Ectodermal cell (in vitro differentiated cells): ENCODE measurements around the gene JMJD1C.

Experiments
- H3K27ac ChIP-seq: 2 replicates; pipeline ENCODE4 v1.7.0; 2013; ENCODE audit warnings: mild to moderate bottlenecking, low read depth, low read length; ENCODE audit not compliant: insufficient read depth, poor library complexity, severe bottlenecking
- H3K27me3 ChIP-seq: 2 replicates; pipeline ENCODE4 v1.7.0; 2013; ENCODE audit warnings: mild to moderate bottlenecking, low read length; ENCODE audit not compliant: insufficient read depth, control insufficient read depth, poor library complexity, severe bottlenecking
- H3K36me3 ChIP-seq: one replicate; pipeline ENCODE4 v1.7.0; 2013; ENCODE audit warnings: low read length; ENCODE audit not compliant: control insufficient read depth, insufficient read depth
- H3K4me1 ChIP-seq: one replicate; pipeline ENCODE4 v1.7.0; 2013; ENCODE audit warnings: low read length; ENCODE audit not compliant: control insufficient read depth, insufficient read depth
- H3K4me3 ChIP-seq: 2 replicates; pipeline ENCODE4 v1.7.0; 2013; ENCODE audit warnings: low read depth, low read length, control low read depth; ENCODE audit not compliant: insufficient read depth
- H3K9me3 ChIP-seq: 2 replicates; pipeline ENCODE4 v1.7.0; 2013; ENCODE audit warnings: mild to moderate bottlenecking, low read length, moderate library complexity; ENCODE audit not compliant: control insufficient read depth
- WGBS, 2 experiments: methylation state at CpG; one replicate each; pipeline ENCODE4 v1.1.7; 2013; ENCODE audit warnings: missing lambda C conversion rate in 2 of 2; 5-methylcytosine and 5-hydroxymethylcytosine counted together

JMJD1C gene

DNA sequence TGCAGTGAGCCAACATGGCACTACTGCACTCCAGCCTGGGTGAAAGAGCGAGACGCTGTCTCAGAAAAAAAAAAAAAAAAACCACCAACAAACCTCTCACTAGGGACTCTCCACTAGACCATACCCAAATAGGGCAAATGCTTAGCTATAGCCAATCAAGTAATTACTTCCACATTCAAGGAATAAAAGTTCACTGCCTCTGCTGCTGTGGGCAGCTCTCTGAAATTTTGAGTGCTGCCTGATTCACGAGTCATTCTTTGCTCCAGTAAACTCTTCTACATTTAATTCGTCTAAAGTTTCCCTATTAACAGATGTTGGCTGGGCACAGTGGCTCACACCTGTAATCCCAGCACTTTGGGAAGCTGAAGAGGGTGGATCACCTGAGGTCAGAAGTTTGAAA, 337.3 kb downstream of the JMJD1C start:
- WGBS, 2 experiments: 82 to 90% methylated on average over 4 of the region's 4 CpGs
- Histone ChIP-seq H3K4me1 (no peaks in the 10 kb centered on the region), H3K9me3 (no peaks in the 10 kb centered on the region), H3K4me3 (no peak overlapping the region), H3K36me3 (no peaks in the 10 kb centered on the region), H3K27me3 (no peaks in the 10 kb centered on the region), H3K27ac (no peak overlapping the region)

DNA sequence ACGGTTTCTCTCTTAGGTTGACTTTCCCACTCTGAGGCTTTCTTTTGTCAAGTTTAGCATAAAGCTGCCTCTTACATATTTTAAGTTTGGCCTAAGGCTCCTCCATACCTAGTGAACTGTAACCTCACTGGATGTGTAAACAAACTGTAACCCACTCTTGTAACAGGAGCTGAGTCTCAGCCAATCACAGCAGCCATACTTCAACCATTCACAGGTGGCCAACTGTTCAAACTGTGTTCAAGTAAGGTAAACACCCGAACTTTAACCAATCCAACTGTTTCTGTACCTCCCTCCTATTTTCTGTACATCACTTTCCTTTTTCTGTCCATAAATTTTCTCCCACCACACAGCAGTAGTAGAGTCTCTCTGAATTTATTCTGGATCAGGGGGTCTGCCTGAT, 340.3 kb downstream of the JMJD1C start:
- H3K9me3 ChIP-seq: no peaks in the 10 kb centered on the region
- H3K27ac ChIP-seq: no peak overlapping the region
- no peaks in the 10 kb centered on the region for H3K36me3 ChIP-seq
- no peaks in the 10 kb centered on the region for H3K4me1 ChIP-seq
- WGBS, 2 experiments: 84 to 86% methylated on average over 2 of the region's 2 CpGs
- no peak overlapping the region for H3K4me3 ChIP-seq
- no peaks in the 10 kb centered on the region for H3K27me3 ChIP-seq

DNA sequence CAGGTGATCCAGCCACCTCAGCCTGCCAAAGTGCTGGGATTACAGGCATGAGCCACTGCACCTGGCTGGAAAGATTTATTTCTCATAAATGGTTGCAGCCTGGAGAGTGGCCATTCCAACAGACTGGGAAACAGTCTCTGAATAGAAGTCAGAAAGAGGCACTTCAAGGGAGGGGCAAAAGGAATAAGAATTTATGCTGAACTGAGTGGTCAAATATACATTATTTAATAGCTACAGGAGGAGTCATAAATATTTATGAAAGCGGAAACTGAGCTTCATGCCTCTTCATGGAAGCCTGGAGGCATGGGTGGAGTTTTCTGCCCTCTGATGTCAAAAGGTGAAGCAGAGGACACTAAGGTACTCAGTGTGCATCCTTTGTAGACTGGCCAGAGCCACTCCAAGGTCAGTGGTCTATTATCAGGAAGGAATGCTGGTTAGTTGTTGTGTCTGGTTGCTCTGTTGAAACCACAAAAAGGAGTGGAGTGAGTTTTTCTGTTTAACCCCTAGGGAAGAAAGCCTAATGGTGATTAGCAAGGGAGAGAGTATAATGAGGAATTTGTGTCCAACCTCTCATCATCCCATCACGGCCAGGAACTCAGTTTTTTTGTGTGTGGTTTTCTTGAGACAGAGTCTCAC, 341.9 kb downstream of the JMJD1C start:
- no peak overlapping the region for H3K27ac ChIP-seq
- no peaks in the 10 kb centered on the region for H3K9me3 ChIP-seq
- H3K27me3 ChIP-seq: no peaks in the 10 kb centered on the region
- H3K4me3 ChIP-seq: no peak overlapping the region
- no peaks in the 10 kb centered on the region for H3K4me1 ChIP-seq
- H3K36me3 ChIP-seq: no peaks in the 10 kb centered on the region
- WGBS, 2 experiments: 92 to 93% methylated on average over 2 of the region's 2 CpGs

DNA sequence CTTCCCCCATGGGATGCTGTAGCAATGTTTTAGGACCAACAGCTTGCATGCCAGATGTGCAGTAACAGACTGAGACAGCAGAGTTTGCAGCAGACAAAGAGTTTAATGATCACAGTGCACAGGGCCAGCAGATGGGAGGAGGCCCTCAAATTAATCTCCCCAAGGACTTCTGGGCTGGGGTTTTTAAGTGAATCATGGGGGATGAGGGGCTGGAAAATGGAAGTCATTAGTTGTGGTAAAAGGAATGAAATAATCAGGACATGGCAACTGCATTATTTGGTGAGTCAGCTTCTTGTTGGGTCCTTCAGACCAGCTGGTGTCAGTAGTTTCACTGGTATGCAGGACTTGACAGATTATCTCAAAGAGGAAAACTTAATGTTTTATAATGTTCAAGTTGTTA, 345.2 kb downstream of the JMJD1C start:
- H3K27ac ChIP-seq: no peak overlapping the region
- no peaks in the 10 kb centered on the region for H3K9me3 ChIP-seq
- no peaks in the 10 kb centered on the region for H3K27me3 ChIP-seq
- peaks cover 5% of the 10 kb centered on the region for H3K4me1 ChIP-seq
- H3K36me3 ChIP-seq: no peaks in the 10 kb centered on the region
- H3K4me3 ChIP-seq: no peak overlapping the region

DNA sequence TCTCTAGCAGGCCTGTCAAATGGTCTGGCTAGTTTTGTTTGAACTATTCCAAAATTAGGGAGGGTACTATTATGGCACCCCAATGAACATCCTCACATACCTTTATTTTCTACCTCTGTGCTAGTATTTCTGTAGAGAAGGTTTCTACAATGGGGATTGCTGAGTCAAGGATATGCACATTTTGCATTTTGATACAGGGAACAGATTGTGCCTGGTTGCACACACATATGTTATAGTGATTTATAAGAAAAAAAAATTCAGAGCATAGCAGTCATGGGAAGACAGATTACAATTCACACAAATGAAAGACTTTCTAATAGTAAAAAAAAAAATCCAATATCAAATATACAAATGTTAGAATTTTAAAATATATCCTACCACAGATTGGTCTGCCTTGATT, 346.7 kb downstream of the JMJD1C start:
- Histone ChIP-seq H3K27ac (no peak overlapping the region), H3K4me1 (peaks cover 5% of the 10 kb centered on the region), H3K9me3 (no peaks in the 10 kb centered on the region), H3K36me3 (no peaks in the 10 kb centered on the region), H3K27me3 (no peaks in the 10 kb centered on the region), H3K4me3 (no peak overlapping the region)
